HG02623 (cell line): ENCODE data around the gene LRRN4CL.
"Not testable (repeated sequence)": the region's sequence is repeated elsewhere in the genome, so short reads cannot be mapped to it uniquely, and the experiment has no call there.

Source experiments
- ATAC-seq: cut with Tn5 transposase; IDR thresholded peaks from one replicate; pipeline ENCODE4 v1.9.1; 2021; ENCODE audit warnings: moderate library complexity; ENCODE audit not compliant: unreplicated experiment

The LRRN4CL gene

DNA sequence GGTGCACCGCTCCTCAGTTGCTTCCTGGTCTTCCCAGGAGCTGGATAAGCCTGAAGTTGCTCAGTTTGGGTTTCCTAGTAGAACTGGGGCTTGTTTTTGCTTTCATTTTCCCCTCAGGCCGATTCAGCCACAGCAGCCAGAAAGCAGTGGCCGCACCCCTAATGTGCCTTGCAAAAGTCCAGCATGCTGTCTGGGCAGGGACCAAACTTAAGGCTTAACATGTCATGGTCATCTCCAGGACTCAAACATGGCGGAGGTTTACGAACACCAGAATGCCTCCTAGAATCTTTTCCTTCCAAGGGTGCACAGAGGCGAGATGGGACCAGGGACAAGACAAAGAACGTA is 20.6 kb upstream of the LRRN4CL start:
- ATAC-seq: no peak

DNA sequence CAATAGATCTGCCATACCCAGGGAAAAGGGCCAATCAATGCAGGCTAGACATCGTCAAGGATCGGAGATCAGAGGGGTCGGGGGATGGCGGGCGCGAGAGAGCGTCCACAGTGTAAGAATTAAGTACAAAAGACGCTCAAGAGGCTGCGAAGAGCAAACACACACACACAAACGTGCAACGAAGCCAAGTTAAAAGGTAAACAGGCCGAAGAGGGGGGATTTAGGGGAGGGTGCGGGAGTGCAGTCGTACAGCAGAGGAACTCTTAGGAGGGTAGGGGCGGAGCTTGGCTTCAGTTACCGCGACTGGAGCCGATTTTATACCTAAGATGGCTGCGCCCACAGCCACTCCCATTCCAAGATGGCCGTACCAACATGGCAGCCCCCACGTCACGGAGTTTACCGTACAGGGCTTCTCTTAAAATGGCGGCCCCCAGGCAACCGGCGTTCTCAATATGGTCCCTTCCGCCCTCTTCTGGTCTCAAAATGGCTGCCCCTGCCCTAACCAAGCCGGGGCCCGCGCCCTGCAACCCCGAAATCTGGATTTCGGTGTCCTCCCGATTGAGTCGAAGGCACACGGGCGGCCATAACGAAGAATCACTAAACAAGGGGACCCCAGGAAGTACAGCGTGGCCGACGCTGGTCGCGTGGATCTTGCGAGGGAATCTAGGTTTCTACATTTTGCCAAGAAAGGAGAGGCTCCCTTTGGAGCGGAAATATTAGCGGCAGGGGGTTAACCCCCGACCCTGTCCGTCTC is 20.1 kb upstream of the LRRN4CL start:
- ATAC-seq: peak; percentile 61

DNA sequence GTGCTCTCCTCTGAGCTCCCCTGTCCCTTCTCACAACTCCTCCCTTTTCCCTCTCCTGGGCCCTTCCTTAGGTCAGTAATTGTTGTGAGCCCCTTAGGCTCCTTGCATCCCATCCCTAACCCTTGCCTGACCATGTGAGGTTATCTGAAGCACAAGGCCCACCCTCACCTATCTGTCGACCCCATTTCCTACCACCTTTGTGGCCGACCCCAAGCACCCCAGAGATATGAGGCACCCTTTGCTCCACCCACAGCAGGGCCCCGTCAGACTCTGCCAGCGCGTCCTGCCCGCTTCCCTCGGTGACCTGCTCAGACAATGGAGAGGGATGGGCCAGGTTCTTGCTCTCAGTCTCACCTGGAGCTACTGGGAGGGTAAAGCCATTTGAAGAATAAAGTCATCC is 19.5 kb upstream of the LRRN4CL start:
- no peak for ATAC-seq

DNA sequence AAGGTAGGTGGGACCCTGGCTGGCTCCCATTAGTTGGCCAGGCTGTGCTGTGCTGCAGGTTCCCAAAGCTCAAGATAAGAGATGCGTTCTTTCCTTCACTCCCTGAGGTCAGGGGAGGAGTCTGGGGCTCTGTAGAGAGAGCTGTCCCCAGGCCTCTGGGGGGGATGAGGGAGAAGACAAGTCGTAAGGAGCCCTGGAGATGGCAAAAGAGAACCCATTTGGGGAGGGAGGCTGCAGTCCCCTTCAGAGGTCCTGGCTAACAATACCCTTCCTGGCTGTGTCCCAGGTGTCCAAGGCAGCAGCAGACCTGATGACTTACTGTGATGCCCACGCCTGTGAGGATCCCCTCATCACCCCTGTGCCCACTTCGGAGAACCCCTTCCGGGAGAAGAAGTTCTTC is 19.1 kb upstream of the LRRN4CL start:
- ATAC-seq: no peak

DNA sequence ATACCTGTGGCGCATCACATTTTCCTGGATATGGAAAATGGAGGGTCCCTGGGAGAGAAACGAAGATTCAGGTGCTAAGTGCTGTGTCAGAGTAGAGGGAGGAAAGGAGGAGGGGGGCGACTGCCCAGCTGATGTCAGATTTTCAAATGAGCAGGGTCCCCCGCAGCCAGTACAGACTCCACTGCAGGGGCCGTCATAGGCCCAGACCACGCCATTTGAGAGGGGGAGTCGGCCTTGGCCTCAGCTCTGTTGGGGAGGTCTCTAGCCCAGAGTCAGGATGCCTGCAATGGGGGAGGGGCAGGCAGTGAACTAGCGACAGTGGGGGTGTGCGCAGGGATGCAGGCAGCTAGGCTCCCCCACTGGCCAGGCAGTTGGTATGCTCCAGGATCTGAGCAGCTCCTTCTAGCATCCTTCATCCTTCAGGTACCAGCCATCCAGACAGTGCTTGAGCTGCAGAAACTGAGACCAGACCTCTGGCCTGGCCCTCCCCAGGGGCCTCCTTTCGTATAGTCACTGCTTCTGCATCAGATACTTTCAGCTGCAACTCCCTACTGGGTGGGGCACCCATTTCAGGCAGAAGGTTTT is 18.0 kb upstream of the LRRN4CL start, which contains the start of the genes BSCL2 and GNG3:
TSS of gene BSCL2 (minus strand) at position 148 of the 585 bp plus-strand sequence. CDS start 229 bp downstream, outside the sequence.
TSS of gene GNG3 (plus strand) at position 400 of the 585 bp plus-strand sequence. CDS start 620 bp downstream, outside the sequence.
- ATAC-seq: no peak

DNA sequence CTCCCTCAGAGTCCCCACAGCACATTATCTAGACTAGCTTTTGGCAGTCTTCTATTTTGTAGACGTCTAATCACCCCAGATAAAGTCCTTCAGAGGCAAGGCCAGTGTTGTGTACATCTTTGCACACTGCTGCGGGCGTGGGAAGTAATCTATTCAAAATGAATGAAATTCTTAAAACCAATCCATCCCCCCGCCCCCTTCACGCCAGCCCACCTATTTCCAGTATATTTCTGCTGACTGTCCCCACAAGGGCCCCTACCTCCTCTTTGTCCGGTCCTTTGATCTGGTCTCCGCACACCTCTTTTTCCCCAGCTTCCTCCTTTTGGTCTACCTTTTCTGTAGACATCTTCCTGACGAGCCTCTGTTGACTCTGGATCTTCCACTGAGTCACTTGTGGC is 17.5 kb upstream of the LRRN4CL start:
- ATAC-seq: no peak

DNA sequence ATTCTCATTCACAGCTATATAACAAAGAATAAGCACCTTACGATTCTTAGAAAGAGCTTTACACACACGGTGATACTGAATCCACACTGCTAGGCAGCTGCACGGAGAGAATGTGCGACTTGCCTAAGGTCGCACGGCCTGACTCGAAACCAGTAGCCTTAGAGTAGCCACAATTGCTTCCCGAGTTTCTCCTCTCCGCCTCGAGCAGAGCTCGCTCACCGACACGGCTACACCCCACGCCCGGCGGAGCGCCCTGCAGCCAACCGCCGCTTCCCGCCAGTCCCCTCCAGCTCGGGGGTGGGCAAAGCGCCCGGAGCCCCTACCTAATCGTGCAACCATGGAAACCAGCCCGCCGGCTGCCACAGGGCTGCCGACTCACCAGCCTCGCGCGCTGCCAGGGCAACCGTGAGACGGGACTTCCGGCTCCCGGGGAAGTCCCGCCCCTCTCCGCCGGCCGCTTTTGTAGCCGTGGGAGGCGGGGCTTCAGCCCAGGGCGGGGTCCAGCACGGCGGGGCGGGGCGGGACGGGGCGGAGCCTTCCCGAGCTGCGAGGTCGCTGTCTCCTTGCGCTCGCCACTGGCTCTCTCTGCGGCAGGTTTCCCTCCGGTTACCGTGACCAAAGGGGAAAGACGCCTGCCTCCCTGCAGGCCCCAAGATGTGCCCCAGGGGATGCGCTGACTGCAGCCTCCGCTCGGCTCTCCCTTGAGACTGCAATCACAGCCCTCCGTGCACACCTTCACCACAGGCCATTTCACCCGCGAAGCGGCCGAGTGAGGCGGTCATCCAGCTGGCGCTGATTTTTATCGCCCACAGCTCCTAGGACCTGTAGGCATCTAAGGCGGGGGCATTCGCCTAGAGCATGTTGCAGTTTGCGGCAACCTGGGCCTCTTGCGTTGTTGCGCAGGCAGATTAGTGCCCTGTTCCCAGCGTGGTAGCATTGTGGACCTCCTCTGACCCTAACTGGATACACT is 16.8 kb upstream of the LRRN4CL start:
- ATAC-seq: peak; percentile 59

DNA sequence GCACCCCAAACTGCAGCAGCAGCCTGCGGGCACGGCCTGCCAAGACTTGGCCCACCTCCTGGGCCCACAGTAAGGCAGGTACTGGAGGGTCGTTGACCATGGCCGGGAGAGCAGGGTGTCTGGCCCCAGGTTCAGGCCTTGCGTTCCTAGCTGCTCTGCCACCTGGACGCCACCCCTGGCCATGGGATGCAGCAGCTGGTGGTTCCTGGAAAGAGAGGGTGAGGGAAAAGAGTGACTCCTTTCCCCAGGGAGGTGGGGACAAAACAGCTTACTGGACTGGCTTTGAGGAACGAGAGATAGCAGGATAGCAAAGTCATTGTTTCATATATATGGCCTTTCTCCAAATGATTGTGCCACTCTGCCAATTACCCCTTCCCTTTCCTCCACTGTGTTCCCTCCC is 16.1 kb upstream of the LRRN4CL start:
- ATAC-seq: no peak

DNA sequence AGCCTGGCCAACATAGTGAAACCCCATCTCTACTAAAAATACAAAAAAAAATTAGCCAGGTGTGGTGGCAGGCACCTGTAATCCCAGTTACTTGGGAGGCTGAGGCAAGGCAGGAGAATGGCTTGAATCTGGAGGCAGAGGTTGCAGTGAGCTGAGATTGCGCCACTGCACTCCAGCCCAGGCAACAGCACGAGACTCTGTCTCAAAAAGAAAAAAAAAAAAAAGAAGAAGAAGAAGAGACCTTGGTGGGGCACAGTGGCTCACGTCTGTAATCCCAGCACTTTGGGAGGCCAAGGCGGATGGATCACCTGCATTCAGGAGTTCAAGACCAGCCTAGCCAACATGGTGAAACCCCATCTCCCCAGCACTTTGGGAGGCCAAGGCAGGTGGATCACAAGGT is 14.6 kb upstream of the LRRN4CL start:
- ATAC-seq: not testable (repeated sequence)

DNA sequence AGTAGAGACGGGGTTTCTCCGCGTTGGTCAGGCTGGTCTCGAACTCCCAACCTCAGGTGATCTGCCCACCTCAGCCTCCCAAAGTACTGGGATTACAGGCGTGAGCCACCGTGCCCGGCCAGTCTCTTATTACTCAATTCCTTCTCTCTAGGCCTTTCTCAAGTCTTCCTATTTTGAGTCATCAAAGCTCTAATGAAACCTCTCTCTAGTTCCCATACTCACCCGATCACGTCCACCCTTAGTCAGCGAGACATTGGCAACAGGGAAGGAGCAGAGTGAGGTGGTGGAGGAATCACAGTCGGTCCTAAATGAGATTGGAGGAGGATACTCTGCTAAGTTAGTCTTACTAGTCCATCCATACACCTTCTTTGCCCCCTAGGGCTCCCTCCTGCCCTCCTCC is 12.9 kb upstream of the LRRN4CL start:
- ATAC-seq: no peak

DNA sequence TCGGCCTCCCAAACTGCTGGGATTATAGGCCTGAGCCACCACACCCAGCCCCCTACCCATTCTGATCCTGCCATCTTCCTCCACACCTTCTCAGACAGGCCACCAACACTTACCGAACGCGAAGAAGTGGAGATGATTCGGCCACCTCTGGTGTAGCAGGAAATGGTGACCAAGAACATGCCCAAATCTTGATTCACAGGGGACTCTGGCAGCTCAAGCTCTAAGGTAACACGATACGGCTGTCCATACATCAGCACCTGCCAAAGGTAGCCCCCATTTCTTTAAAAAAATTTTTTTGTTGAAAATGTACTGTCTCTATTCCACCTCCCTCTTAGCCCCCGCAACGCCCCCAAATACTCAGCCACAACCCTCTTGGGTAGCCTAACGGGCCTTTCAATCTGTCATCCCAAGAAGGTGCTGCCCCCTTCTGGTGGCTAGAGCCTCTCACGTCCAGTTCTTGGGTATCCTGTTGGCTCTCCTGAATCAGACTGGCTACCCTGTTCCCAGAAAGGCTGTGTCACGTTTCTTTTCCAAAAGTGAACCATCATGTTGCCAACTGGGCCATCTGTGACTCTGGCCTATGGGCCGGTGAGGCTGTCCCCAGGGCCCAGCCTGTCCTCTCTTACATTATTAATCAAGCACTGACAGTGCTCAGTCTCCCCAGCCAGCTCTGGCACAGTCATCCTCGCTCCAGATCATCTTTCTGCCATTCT is 5.3 kb upstream of the LRRN4CL start:
- no peak for ATAC-seq

DNA sequence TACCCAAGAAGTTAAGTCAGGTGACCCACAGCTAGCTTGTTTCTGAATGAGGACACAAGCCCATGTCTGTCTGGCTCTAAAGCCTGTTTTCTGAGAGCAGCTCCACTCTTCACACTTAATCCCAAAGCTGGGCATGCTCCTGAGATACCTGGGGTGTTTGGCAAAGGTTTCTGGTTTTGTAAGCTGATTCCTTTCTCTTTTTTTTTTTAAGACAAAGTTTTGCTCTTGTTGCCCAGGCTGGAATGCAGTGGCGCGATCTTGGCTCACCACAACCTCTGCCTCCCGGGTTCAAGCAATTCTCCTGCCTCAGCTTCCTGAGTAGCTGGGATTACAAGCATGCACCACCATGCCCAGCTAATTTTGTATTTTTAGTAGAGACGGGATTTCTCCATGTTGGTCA is 4.3 kb upstream of the LRRN4CL start:
- ATAC-seq: not testable (repeated sequence)

DNA sequence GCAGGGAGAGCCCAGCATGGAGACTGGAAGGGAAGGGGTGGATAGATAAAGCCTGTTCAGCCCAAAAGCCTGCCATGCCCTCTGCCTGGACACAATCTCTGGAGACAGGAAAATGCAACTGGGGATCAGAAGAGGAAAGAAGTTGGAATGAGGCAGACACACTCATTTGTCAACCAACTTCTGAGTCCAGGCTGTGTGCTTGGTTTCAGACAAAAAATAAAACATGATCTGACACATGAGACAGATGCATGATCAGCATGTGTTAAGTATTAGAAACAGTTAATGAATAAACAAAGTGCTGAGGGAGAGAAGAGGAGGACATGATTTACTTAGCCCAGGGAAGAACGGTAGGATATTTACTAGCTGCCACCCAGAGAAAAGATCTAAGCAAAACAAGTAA is 839 bp downstream of the LRRN4CL start:
- ATAC-seq: no peak

DNA sequence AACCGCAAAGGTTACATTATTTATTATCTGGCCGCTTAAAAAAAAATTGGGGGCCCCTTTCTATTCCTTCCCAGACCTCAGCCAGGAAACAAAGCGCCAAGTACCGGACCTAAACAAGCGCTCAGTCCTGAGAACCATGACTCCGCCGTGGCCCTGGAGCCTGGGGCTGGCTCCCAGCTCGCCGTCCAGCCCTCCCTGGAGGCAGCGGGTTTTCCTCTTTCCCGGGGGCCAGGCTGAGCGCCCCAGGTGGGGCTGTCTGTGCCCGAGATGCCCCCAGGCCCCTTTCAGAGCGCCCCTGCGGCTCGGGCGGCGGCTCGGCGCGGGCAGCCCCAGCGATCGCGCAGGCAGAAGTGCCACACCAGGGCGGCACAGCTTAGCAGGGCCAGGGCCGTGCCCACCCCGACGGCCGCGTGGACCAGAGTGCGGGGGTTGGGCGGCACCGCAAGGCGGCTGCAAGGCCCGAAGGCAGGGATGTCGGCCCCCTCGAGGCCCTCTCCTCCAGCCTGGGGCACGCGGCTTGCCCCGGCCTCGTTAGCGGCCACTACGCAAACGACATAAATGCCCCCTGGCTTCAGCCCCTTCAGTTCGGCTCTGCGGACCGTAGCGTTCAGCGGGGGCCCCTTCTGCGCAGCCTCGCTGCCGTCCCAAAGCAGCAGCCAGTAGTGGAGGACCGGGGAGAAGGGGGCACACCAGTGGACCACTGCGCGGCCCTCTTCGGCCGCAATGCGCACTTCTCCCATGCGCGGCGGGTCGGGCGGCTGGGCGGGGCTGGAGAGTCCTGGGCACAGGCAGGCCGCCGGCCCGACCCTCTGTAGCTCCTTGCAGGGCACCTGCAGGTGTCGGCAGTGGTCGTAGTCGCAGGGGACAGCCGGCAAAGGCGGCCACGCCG is 1.6 kb downstream of the LRRN4CL start:
- no peak for ATAC-seq

DNA sequence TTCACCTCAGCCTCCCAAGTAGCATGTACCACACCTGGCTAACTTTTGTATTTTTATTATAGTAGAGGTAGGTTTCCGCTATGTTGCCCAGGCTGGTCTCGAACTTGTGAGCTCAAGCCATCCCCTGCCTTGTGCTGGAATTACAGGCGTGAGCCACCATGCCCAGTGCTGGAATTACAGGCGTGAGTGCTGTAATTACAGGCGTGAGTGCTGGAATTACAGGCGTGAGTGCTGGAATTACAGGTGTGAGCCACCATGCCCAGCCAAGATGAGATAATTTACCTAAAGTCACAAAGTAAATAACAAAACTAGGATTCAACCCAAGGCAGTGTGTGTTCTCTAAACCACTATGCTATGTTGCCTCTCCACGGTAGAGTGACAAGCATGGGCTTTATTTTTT is 6.8 kb downstream of the LRRN4CL start:
- ATAC-seq: no peak

DNA sequence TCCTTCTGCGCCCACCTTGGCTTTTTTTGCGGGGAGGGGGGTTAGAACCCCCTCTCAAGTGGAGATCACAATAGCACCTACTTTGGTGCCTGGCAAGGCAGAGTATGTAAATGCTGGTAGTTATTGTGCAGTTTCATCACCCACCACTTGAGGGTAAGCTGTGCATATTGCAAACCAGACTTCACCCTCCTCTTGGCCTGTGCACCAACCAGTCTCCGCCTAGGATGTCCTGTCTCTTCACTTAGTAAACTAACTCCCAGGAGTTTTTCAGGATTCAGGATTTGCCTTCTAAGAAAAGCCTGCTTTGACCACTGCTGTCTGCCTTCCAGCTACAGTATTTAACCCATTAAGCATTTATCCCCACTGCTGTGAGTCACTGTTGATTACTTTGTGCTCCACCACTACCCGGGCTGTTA is 8.5 kb downstream of the LRRN4CL start:
- ATAC-seq: no peak

DNA sequence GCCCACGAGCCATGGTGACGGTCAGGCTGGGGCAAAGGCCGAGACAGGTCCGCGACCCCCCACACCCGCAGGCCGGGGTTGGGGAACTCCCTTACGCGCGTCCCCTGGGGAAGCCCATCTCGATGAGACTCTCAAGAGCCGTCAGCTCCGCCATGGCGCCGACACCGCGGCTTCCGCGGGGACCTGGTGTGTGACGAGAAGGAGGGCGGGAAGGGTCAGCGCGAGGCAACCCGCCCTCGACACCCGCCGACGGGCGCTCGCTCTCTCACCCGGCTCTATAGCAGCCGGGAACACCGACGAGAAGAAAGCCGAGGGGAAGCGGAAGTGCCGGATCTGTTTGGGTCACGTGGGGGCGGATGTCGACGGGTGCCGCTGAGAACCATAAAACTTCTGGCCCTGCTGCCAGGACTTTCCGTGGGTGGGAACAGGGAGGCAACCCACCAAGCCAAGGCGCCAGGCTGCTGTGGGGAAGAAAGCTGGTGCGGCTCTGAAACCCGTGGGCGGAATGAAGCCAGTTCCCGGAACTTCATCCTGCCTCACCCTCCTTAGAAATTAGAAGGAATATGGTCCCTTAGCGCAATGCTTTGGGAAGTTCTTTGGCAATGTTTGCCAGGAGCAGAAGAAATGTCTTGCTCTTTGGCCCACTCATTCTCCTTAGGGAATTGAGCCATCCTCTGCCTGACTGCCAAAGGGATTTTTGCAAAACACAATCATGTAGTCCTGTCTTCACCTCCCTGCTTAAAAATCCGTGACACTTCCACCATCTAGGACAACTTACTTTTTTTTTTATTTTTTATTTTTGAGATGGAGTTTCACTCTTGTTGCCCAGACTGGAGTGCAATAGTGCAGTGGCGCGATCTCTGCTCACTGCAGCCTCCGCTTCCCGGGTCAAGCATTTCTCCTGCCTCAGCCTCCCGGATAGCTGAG is 10.3 kb downstream of the LRRN4CL start, which contains the start of gene UBXN1:
TSS of gene UBXN1 (minus strand) at position 304 of the 927 bp plus-strand sequence. CDS start at position 154, 150 bp downstream.
- ATAC-seq: peak; percentile 54

DNA sequence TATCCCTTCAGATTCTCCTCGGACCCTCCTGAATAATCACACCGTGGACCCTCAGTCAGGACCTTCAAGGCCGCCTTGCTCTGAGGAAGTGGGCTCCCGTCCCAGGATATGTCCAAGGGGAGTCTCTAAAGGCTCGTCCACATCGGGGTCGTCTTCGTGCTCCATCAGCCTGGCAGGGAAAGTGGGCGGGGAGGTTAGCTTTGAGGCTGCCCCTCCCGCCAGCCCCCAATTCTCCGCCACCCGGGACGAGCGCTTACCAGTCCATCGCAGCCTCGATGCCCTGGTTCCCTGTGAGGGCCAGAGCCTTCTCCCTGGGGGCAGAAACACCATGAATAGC is 10.9 kb downstream of the LRRN4CL start:
- no peak for ATAC-seq

DNA sequence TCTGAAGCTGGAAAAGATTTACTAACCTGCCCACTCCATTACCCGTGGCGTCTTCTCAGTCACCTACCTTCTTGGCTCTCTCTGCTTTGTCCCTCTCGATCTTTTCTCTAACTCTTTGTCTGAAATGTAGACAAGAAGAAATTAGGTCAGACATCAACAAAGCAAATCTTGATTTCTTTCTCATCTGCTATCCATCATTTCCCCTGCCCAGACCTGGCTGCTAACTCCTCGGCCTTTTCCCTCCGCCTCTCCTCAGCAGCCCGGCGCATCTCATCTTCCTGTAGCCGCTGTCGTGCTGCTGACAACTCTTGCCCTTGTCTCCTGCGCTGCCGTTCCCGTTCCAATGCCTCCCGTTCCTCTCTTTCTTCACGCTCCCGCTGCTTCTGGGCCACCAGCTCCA is 11.6 kb downstream of the LRRN4CL start:
- no peak for ATAC-seq
